NCI-H510A treated with DMSO at 0.1 percent for 48 hours (cell line): ENCODE data around the gene RAB17.
A peak's percentile ranks its signal among the peaks of the same experiment; 100 is the strongest.

Experiments used
- DNase-seq: peaks from one replicate; lab custom pipeline; 2025; lab: John Stamatoyannopoulos, UW

The RAB17 gene

GRCh38 chr2:237576974-237577373 lies 13.6 kb downstream of the RAB17 start:
- no peak for DNase-seq

GRCh38 chr2:237575869-237576862 lies 14.4 kb downstream of the RAB17 start:
- no peak for DNase-seq

GRCh38 chr2:237574894-237575868 lies 15.4 kb downstream of the RAB17 start:
- no peak for DNase-seq

GRCh38 chr2:237574467-237574866 lies 16.1 kb downstream of the RAB17 start:
- DNase-seq: no peak

- no peak for DNase-seq
These were observed 16.7 kb downstream of the RAB17 start for GRCh38 chr2:237573721-237574415.

- no peak for DNase-seq
These were observed 17.8 kb downstream of the RAB17 start for GRCh38 chr2:237572742-237573101.

GRCh38 chr2:237572021-237572741 lies 18.4 kb downstream of the RAB17 start:
- DNase-seq: peak; percentile 84

GRCh38 chr2:237571551-237571950 lies 19.0 kb downstream of the RAB17 start:
- DNase-seq: no peak

GRCh38 chr2:237570776-237571335 lies 19.7 kb downstream of the RAB17 start:
- DNase-seq: no peak

- no peak for DNase-seq
These were observed 20.6 kb downstream of the RAB17 start for GRCh38 chr2:237569896-237570295.

GRCh38 chr2:237569041-237569440 lies 21.5 kb downstream of the RAB17 start:
- DNase-seq: no peak

- DNase-seq: no peak
These were observed 22.3 kb downstream of the RAB17 start for GRCh38 chr2:237568121-237568660.

- no peak for DNase-seq
These were observed 23.1 kb downstream of the RAB17 start for GRCh38 chr2:237567276-237568029.

GRCh38 chr2:237566401-237567235 lies 23.9 kb downstream of the RAB17 start, which contains the start of gene PRLH:
PRLH (plus strand) TSS chr2:237566574; CDS start chr2:237566574, 0 bp downstream.
- DNase-seq: no peak

- no peak for DNase-seq
These were observed 24.6 kb downstream of the RAB17 start for GRCh38 chr2:237565974-237566373.

- no peak for DNase-seq
These were observed 25.9 kb downstream of the RAB17 start for GRCh38 chr2:237564526-237565131.

- no peak for DNase-seq
These were observed 26.7 kb downstream of the RAB17 start for GRCh38 chr2:237563816-237564215.

GRCh38 chr2:237561221-237561620 lies 29.3 kb downstream of the RAB17 start:
- no peak for DNase-seq
